HuH-7 (cell line): Measurements from ENCODE around the gene NIBAN1.

ENCODE experiments used
- DNase-seq: peaks from one replicate; pipeline ENCODE4 v3.0.0; 2011; ENCODE audit warnings: low spot score

Gene NIBAN1

GRCh38 chr1:184945678-184946412, 28.5 kb downstream of the NIBAN1 start:
- no peak for DNase-seq

DNA sequence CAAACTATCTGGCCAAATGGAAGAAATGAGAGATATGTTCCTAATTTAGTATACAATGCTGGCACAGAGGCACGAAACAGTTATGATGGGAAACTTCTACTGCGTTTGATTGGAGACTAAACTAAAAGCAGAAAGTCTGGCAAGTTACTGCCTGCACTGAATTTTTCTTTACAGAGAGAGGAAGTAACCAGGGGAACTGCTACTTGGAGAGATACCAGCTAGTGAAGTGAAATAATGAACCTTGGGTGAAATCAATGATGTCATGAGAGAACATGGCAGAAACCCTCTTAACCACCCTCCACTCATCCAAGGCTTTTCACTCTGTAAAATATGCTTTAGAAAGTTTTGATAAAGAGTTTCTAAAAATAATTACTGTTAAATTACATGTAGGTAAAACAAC, 29.3 kb downstream of the NIBAN1 start:
- no peak for DNase-seq

DNA sequence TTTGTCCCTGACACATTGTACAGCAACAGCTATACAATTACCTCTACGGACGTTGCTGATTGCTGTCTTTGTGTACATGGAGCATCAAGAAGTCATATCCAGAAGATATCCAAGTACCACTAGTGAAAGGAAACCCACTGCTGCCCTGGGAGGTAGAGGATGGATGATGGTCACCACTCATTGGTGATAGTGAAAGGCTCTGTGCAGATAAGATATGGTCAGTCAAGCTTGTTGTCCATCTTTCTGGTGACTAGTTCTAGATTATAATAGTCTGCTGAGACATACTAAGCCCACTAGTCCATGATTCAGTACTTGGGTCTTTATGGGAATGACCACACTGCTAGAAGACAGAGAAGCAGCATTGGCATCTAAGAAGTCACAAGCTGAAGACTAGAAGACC, 30.3 kb downstream of the NIBAN1 start:
- no peak for DNase-seq

DNA sequence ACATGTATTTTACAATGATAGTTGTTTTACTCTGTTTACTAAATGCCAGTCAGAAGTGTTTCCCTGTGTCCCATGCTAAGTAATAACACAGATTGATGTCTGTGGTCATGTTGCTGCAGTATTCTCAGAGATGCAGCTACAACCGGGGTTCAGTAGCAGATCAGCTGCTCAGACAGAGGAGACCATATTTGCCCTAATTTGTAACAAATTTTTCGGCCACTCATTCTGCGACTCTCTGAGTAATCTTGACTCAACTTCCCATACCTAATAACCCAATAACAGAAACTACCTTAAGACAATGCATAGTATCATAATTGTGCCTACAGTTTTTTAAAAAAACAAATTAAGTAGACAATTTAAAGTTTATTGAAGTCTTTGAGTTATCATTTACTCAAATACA, 32.6 kb downstream of the NIBAN1 start:
- no peak for DNase-seq

DNA sequence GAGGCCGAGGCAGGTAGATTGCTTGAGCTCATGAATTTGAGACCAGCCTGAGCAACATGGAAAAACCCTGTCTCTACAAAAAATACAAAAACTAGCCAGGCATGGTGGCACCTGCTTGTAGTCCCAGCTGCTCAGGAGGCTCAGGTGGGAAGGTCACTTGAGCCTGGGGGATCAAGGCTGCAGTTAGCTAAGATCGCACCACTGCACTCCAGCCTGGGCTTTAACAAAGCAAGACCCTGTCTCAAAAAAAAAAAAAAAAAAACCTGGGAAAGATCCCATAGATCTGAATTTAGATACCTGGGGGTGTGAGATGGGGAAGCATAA, 32.9 kb downstream of the NIBAN1 start:
- no peak for DNase-seq

GRCh38 chr1:184940694-184941409, 33.5 kb downstream of the NIBAN1 start:
- DNase-seq, result no peak

DNA sequence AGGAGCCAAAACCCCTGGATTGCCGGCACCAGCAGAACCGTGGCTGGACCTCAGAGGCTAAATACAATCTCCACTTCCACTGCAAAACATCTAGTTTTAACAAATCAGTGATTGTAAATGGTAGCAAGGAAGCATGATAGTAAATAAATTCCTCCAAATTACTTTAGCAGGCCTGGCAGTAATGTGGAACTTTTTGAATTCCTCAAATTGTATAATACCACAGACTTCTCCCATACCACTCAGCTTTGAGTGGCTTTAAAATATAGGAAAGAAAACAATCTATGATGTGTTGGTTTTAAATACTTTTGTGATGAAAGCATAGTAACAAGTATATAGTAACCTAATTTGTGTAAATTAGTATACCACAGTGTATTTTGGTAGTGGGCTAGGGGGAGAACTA, 34.1 kb downstream of the NIBAN1 start:
- DNase-seq, result no peak

GRCh38 chr1:184937729-184938128, 36.6 kb downstream of the NIBAN1 start:
- DNase-seq, result no peak

DNA sequence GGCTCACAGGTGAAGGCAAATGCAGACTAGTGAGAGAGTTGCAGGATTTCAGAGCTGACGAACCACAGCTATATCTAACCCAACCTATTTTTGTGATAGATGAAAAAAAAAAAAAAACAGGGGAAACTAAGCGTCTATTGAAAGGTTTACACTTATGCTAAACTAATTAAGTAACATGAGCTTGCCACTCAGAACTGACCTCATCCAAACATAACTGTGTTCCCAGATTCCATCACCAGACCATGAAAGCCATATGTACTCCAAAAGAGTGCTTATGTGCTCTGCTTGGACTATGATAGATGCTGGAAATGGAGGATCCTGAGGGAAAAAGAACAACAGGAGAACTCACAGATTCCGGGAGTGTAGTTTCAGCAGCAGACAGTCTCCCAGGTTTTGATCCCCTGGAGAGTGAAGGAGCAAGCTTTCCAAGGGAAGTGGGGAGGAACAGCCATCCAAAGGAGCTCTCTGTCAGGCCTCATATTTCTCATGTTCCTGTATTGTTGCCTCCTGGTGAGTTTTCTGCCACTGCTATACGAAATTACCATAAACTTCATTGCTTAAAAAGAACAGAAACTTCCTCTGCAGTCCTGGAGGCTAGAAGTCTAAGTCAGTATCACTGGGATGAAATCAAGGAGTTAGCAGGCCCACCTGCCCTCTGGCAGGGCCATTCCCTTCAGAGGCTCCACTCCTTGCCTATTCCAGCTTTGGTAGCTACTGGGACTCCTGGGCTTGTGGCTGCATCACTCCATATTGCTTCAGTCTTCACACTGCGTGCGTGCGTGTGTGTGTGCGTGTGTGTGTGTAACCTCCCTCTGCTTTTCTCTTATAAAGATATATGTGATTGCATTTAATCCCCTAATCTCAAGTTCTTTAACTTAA, 38.1 kb downstream of the NIBAN1 start:
- no peak for DNase-seq

DNA sequence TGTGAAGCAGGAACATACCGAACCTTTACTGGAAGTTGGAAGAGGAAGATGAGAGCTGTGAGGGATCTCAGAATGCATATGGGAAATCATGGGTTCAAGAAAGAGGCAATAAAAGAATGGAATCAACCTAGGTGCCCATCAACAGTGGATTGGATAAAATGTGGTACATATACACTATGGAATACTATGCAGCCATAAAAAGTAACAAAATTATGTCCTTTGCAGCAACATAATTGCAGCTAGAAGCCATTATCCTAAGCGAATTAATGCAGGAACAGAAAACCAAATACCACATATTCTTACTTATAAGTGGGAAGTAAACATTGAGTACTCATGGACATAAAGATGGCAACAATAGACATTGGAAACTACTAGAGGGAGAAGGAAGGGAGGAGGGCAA, 40.4 kb downstream of the NIBAN1 start:
- DNase-seq, result no peak

DNA sequence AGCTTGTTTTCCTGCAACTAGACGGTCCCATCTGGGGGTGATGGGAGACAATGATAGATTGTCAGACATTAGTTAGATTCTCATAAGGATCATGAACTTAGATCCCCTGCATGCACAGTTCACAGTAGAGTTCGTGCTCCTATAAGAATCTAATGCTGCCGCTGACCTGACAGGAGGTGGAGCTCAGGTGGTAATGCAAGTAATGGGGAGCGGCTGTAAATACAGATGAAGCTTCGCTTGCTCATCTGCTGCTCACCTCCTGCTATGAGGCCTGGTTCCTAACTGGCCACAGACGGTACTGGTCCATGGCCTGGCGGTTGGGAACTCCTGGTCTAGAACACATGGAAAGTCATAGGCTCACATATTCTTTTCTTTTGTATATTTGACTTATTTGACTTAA, 42.0 kb downstream of the NIBAN1 start:
- no peak for DNase-seq

DNA sequence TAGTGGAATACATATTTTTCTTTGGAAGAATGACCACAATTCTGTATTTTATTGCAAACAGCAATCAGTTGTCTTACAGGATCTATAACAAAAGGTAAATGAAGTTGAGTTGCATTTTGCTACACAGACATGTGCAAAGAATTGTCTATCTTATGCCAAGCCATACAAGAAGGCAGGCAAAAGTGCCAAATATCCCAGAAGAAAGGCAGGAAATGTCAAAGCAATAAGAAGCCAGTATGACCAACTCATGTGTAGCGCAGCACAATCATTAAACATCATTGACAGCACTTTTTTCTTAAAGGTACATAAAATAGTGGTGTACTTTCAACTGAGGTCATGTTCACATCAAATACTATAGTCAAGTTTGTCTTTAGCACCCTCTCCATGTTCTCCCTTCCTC, 42.7 kb downstream of the NIBAN1 start:
- no peak for DNase-seq

GRCh38 chr1:184930645-184931044, 43.7 kb downstream of the NIBAN1 start:
- DNase-seq, result no peak

DNA sequence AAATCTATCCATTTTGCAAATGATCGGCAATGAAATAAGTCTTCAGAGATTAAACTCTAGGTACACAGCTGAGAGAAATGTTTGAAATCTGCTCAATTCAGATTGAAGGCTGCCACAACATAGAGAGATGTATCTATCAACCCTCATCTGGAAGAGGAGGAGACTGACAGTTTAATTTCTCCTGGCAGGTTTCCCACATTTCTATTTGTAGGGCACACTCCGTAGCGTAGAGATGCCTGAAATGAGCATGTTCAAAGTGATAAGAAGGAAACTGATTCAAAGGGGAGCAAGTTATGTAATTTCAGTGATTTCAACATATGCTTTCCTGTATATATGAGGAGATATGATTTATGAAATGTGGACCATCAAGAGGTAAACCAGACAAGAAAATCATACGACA, 44.1 kb downstream of the NIBAN1 start:
- DNase-seq, result no peak

DNA sequence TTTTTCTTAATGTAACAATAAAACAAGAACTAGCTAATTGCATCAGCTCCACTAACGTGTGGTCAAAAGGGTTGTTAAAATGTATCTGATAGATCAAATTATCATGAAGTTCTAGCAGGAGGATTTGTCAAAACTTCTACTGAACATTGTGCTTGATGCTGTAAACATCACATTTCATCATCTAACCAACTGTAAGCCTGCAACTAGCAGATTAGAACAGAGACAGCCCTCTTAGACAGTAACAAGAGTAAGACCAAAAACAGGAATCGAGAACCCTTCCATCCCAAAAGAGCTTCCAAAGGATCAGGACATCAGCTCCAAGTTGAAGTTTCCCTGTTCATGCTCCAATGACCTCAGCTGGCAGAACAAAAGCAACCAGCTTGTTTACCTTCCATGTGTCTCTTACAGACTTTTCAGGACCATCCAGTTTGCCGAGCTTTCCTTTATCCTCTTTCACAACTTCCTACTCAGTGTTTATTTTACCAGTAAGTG, 44.6 kb downstream of the NIBAN1 start:
- no peak for DNase-seq

DNA sequence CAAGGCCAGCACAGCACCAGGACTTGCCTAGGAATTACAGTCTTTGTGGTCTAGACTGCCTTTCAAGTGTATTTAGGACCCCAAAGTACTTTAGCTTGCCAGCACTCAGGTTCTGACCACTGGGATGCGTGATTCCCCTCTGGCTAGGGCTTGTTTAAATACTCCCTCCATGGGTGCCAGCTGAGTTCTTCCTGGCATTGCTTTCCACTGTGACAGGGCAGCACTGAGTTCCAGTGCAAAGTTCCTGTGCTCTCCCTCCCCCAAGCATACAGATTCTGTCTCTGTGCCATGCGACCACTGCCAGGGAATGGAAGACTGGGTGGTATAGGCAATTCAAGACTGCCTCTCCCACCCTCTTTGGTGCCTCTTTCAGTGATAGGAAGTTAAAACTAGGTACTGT, 45.9 kb downstream of the NIBAN1 start:
- no peak for DNase-seq
